Thyroid gland (tissue), 4 donors: ENCODE measurements around the gene PDE4A. TPM values are rescaled to one million over a fixed set of nuclear protein-coding genes. Genes with fewer than 3 reads are reported as not detected.

Experiments
- DNase-seq, 2 donors: peaks; one replicate each; pipeline ENCODE4 v3.0.0-alpha.2; 2019
- H3K27ac ChIP-seq, 3 donors: fragments of 200-600 bp; sonication (generic); 1 replicate in 2 of 3; 2 replicates in 1 of 3; pipeline ENCODE4 v1.5.1; 2016 to 2019; ENCODE audit warnings: mild to moderate bottlenecking in 1 of 3, moderate library complexity in 1 of 3
- H3K27me3 ChIP-seq: fragments of 200-600 bp; sonication (generic); one replicate; pipeline ENCODE4 v1.5.1; 2019
- H3K36me3 ChIP-seq, 2 donors: fragments of 200-600 bp; sonication (generic); one replicate each; pipeline ENCODE4 v1.5.1; 2016 to 2019
- H3K4me1 ChIP-seq, 2 donors: fragments of 200-600 bp; sonication (generic); one replicate each; pipeline ENCODE4 v1.5.1; 2017 to 2019
- H3K4me3 ChIP-seq, 3 donors: fragments of 200-600 bp; sonication (generic); replicated peaks in 1 of 3; 1 replicate in 2 of 3; 2 replicates in 1 of 3; pipeline ENCODE4 v1.5.1; 2016; ENCODE audit warnings: mild to moderate bottlenecking in 1 of 3
- H3K9me3 ChIP-seq: fragments of 200-600 bp; sonication (generic); one replicate; pipeline ENCODE4 v1.5.1; 2017
- POLR2A ChIP-seq, 2 donors: fragments of 450-650 bp; IDR thresholded peaks; one replicate each; pipeline ENCODE4 v1.6.1; 2017; ENCODE audit warnings: antibody characterized with exemption in 2 of 2, mild to moderate bottlenecking in 2 of 2, moderate library complexity in 1 of 2
- WGBS, 2 donors: methylation state at CpG; one replicate each; pipeline ENCODE4 v1.1.5; 2017; 5-methylcytosine and 5-hydroxymethylcytosine counted together
- intact Hi-C: fragments of 100-400 bp; cut with DNase I; formaldehyde crosslinking; loops from one replicate; pipeline ENCODE4 v1.15.1; 2023
- total RNA-seq, 4 donors: library from RNA; depleted of rRNA; stranded (reverse); fragments of >200 nt; gene quantifications; one replicate each; pipeline ENCODE4 v1.2.3, GENCODE V29; 2016
- TF ChIP-seq, protein P1 (sequence below), 6 experiments: fragments of 200-600 bp in 3 of 6; fragments of 450-650 bp in 3 of 6; sonication (generic) in 3 of 6; IDR thresholded peaks; one replicate each; pipeline ENCODE4 v1.5.1; 2016 to 2019; ENCODE audit warnings: antibody characterized with exemption in 6 of 6, mild to moderate bottlenecking in 2 of 6, inconsistent platforms in 1 of 6, moderate library complexity in 1 of 6

PDE4A gene
- total RNA-seq, 4 donors from 2014 or later: 16.1 to 21.0 (median 18.4) TPM

DNA sequence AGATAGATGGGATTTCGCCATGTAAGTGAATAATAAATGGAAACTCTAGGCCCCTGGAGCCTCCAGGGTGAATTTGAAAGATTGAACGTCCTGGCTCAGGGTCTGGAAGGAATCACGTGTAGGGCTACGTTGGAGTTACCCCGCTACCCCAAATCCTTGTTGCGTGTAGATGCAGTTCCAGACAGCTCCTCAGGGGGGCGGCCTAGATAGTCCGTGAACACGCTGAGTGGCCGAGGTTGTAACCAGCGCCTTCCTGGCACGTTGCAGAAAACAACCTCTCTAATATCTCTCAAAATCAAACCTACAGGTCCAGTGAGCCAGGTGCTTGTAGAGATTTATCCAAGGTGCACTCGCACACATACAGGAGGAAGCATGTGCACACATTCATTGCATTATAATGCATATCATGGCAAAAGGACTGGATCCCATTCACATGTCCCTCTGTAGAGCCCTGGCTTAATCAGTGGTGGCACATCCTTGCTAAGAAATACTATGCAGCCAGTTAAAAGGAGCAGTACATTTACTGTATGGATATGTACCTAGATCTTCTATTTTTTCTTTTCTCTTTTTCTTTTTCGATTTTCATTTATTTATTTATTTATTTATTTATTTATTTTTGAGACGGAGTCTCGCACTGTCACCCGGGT, 85.4 kb downstream of the PDE4A start:
- Histone ChIP-seq H3K36me3 (no peaks in the 10 kb centered on the region), H3K4me3 (no peak overlapping the region), H3K9me3 (no peaks in the 10 kb centered on the region), H3K4me1 (peaks cover 15 to 19% of the 10 kb centered on the region in 2 donors), H3K27ac (no peak overlapping the region), H3K27me3 (no peaks in the 10 kb centered on the region)
- intact Hi-C loops: loop anchor here (10.0 kb wide), 1 partner anchor 59 kb away; the partner anchor contains the start of genes CDKN2D and KRI1
- TF ChIP-seq, protein P1, sequence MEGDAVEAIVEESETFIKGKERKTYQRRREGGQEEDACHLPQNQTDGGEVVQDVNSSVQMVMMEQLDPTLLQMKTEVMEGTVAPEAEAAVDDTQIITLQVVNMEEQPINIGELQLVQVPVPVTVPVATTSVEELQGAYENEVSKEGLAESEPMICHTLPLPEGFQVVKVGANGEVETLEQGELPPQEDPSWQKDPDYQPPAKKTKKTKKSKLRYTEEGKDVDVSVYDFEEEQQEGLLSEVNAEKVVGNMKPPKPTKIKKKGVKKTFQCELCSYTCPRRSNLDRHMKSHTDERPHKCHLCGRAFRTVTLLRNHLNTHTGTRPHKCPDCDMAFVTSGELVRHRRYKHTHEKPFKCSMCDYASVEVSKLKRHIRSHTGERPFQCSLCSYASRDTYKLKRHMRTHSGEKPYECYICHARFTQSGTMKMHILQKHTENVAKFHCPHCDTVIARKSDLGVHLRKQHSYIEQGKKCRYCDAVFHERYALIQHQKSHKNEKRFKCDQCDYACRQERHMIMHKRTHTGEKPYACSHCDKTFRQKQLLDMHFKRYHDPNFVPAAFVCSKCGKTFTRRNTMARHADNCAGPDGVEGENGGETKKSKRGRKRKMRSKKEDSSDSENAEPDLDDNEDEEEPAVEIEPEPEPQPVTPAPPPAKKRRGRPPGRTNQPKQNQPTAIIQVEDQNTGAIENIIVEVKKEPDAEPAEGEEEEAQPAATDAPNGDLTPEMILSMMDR (IDR thresholded peaks at IDR 0.05): peak; percentile 62 to 85 (median 68)
- TF ChIP-seq POLR2A (IDR thresholded peaks at IDR 0.05): no peak
- 29 to 30% methylated on average over 17 of the region's 17 CpGs for WGBS, 2 donors
- DNase-seq: peak; percentile 70 to 80

DNA sequence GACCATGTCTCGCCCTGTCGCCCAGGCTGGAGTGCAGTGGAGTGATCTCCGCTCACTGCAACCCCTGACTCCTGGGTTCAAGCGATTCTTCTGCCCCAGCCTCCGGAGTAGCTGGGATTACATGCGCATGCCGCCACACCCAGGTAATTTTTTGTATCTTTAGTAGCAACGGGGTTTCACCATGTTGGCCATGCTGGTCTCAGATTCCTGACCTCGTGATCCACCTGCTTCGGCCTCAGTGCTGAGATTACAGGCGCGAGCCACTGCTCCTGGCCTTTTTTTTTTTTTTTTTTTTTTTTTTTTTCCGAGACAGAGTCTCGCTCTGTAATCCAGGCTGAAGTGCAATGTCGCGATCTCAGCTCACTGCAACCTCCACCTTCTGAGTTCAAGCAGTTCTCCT, 87.7 kb downstream of the PDE4A start:
- H3K27me3 ChIP-seq: no peaks in the 10 kb centered on the region
- 81 to 89% methylated on average over 16 of the region's 16 CpGs for WGBS, 2 donors
- intact Hi-C loops: loop anchor here (10.0 kb wide), 1 partner anchor 57 kb away; the partner anchor contains the start of genes CDKN2D and KRI1
- no peaks in the 10 kb centered on the region for H3K36me3 ChIP-seq
- DNase-seq: no peak
- H3K4me1 ChIP-seq: peaks cover 5 to 9% of the 10 kb centered on the region in 2 donors
- H3K9me3 ChIP-seq: no peaks in the 10 kb centered on the region
- H3K4me3 ChIP-seq: no peak overlapping the region
- H3K27ac ChIP-seq: no peak overlapping the region
- TF ChIP-seq POLR2A (IDR thresholded peaks at IDR 0.05): no peak
- TF ChIP-seq, protein P1 (IDR thresholded peaks at IDR 0.05): no peak

DNA sequence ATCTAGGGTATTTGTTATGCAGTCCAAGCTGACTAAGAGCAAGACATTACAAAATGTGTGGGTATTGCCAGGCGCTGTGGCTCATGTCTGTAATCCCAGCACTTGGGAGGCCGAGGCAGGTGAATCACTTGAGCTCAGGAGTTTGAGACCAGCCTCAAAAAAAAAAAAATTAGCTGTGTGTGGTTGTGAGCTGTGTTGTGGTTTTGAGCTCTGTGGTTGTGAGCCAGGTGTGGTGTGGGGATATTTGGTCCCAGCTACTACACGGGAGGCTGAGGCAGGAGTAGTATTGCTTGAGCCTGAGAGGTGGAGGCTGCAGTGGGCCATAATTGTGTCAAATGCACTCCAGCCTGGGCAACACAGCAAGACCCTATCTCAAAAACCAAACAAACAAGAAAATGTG, 88.4 kb downstream of the PDE4A start:
- Histone ChIP-seq H3K27ac (no peak overlapping the region), H3K4me1 (peaks cover 0 to 3% of the 10 kb centered on the region in 2 donors), H3K4me3 (no peak overlapping the region), H3K27me3 (no peaks in the 10 kb centered on the region), H3K36me3 (no peaks in the 10 kb centered on the region), H3K9me3 (no peaks in the 10 kb centered on the region)
- TF ChIP-seq, protein P1 (IDR thresholded peaks at IDR 0.05): no peak
- TF ChIP-seq POLR2A (IDR thresholded peaks at IDR 0.05): no peak
- intact Hi-C loops: loop anchor here (10.0 kb wide), 1 partner anchor 56 kb away; the partner anchor contains the start of genes CDKN2D and KRI1
- 92 to 95% methylated on average over 3 of the region's 3 CpGs for WGBS, 2 donors
- no peak for DNase-seq

DNA sequence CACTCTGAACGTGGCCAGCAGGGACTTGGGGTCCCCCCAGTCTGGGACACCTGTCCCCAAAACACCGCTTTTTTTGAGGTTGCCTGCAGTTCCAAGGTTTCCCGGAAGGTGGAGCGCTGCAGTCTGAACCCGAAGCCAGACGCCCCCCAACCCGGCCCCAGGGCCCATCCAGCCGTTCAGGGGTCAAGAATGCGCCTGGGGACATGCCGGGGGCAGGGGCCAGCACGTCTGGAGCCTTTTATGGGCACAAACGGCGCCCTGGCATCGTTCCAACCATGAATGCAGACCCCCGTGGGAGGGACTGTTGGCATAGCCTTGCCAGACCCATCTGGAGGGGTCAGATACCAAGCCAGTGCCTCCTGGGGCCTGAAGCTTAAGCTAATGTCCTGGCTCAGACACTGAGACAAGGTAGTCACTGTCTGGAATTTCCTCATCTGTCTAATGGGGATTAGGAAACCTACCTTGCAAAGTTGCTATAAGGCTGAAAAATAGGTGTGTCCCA, 90.0 kb downstream of the PDE4A start:
- WGBS, 2 donors: 5 to 11% methylated on average over 13 of the region's 15 CpGs
- no peak for DNase-seq

More for the DNA sequence above, 90.0 kb downstream of the PDE4A start:
- Histone ChIP-seq H3K4me1 (peaks cover 3 to 7% of the 10 kb centered on the region in 2 donors), H3K9me3 (no peaks in the 10 kb centered on the region), H3K27me3 (peaks cover 4% of the 10 kb centered on the region), H3K27ac (no peak overlapping the region), H3K36me3 (no peaks in the 10 kb centered on the region), H3K4me3 (no peak overlapping the region)
- TF ChIP-seq, protein P1 (IDR thresholded peaks at IDR 0.05): peak; percentile 17 to 68 (median 40)
- no peak for TF ChIP-seq POLR2A (IDR thresholded peaks at IDR 0.05)
- intact Hi-C loops: no loop called here
